Osteocyte (in vitro differentiated cells): ENCODE results near the gene TMPRSS4. TPM values are rescaled to one million over a fixed set of nuclear protein-coding genes. Genes with fewer than 3 reads are reported as not detected.

ENCODE experiments used
- DNase-seq: peaks from one replicate; pipeline ENCODE4 v3.0.0; 2021; ENCODE audit warnings: mixed read lengths; ENCODE audit not compliant: unreplicated experiment; ENCODE audit errors: extremely low spot score
- H3K27ac Mint-ChIP-seq: one replicate; pipeline ENCODE4 v1.8.0; 2021; ENCODE audit warnings: mild to moderate bottlenecking, mixed read lengths; ENCODE audit not compliant: unreplicated experiment
- H3K27me3 Mint-ChIP-seq: one replicate; pipeline ENCODE4 v1.8.0; 2021; ENCODE audit warnings: mixed read lengths; ENCODE audit not compliant: unreplicated experiment
- H3K36me3 Mint-ChIP-seq: one replicate; pipeline ENCODE4 v1.8.0; 2021; ENCODE audit warnings: mixed read lengths; ENCODE audit not compliant: unreplicated experiment
- H3K4me1 Mint-ChIP-seq: one replicate; pipeline ENCODE4 v1.8.0; 2021; ENCODE audit warnings: mixed read lengths; ENCODE audit not compliant: unreplicated experiment
- H3K4me3 Mint-ChIP-seq: one replicate; pipeline ENCODE4 v1.8.0; 2021; ENCODE audit warnings: mild to moderate bottlenecking, moderate library complexity, mixed read lengths; ENCODE audit not compliant: unreplicated experiment
- H3K9me3 Mint-ChIP-seq: one replicate; pipeline ENCODE4 v1.8.0; 2021; ENCODE audit warnings: mixed read lengths; ENCODE audit not compliant: unreplicated experiment
- total RNA-seq: library from RNA; stranded (reverse); gene quantifications from 2 replicates; pipeline ENCODE4 v1.2.1, GENCODE V29; 2021
- TF ChIP-seq, protein P1 (sequence below): fragments of 200-600 bp; sonication (generic); IDR thresholded peaks from 2 replicates; pipeline ENCODE4 v1.5.0; 2021; ENCODE audit warnings: antibody characterized with exemption, mild to moderate bottlenecking, moderate library complexity

Gene TMPRSS4
- total RNA-seq, 1 donor from 2014 or later = not detected

DNA sequence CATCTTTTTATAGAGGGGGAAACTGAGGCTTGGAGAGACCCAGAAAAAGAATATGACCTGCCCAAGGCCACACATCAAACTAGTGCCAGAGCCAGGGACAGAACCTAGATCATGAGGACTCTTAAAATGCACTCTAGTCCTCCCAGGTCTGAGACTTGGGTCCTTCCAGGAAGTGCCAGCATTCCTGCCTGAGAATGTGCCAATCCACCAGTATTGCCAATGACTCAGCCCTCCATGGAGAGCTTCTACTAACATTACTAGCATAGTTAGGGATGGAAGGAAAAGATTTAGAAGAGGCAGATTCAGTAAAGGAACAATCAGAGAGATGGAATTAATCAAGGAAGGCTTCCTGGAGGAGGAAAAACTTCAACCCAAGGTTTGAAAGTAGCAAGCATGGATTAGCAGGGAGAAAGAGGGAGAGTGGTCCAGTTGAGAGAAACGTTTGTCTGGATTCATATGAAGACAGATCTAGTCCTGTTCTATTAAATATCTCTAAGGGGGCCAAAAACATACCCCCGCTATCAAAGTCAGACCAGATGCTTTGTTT lies 30.0 kb downstream of the TMPRSS4 start:
- no peak overlapping the region for H3K27ac Mint-ChIP-seq
- TF ChIP-seq, protein P1, sequence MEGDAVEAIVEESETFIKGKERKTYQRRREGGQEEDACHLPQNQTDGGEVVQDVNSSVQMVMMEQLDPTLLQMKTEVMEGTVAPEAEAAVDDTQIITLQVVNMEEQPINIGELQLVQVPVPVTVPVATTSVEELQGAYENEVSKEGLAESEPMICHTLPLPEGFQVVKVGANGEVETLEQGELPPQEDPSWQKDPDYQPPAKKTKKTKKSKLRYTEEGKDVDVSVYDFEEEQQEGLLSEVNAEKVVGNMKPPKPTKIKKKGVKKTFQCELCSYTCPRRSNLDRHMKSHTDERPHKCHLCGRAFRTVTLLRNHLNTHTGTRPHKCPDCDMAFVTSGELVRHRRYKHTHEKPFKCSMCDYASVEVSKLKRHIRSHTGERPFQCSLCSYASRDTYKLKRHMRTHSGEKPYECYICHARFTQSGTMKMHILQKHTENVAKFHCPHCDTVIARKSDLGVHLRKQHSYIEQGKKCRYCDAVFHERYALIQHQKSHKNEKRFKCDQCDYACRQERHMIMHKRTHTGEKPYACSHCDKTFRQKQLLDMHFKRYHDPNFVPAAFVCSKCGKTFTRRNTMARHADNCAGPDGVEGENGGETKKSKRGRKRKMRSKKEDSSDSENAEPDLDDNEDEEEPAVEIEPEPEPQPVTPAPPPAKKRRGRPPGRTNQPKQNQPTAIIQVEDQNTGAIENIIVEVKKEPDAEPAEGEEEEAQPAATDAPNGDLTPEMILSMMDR = no peak
- H3K9me3 Mint-ChIP-seq = no peaks in the 10 kb centered on the region
- no peak overlapping the region for H3K4me3 Mint-ChIP-seq
- no peaks in the 10 kb centered on the region for H3K4me1 Mint-ChIP-seq
- DNase-seq = no peak
- no peaks in the 10 kb centered on the region for H3K36me3 Mint-ChIP-seq
- peaks cover 15% of the 10 kb centered on the region for H3K27me3 Mint-ChIP-seq

GRCh38 chr11:118108513-118108912 lies 31.6 kb downstream of the TMPRSS4 start:
- Mint-ChIP-seq H3K4me1 (no peaks in the 10 kb centered on the region), H3K4me3 (no peak overlapping the region), H3K9me3 (no peaks in the 10 kb centered on the region), H3K27me3 (peaks cover 14% of the 10 kb centered on the region), H3K36me3 (no peaks in the 10 kb centered on the region), H3K27ac (no peak overlapping the region)
- DNase-seq = no peak
- TF ChIP-seq, protein P1 = no peak

DNA sequence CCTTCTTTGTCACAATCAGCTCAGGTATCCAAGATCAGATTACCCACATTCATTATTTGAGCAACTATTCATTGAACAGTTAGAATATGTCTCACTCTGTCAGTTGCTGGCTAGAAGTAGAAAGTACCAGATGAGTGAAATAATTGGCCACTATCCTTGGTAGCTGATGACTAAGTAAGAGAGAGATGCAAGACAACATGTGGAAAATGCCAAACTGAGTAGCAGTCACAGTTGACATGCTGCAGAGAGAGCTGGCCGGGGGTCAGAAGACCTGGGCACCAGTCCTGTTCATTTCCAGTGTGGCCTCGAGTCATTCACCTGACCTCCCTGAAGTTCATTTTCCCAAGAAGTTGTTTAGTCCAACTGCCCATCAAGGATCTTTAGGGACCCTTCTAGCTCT lies 32.4 kb downstream of the TMPRSS4 start:
- Mint-ChIP-seq H3K4me1 (no peaks in the 10 kb centered on the region), H3K9me3 (no peaks in the 10 kb centered on the region), H3K4me3 (no peak overlapping the region), H3K27ac (no peak overlapping the region), H3K36me3 (no peaks in the 10 kb centered on the region), H3K27me3 (peaks cover 12% of the 10 kb centered on the region)
- TF ChIP-seq, protein P1 = no peak
- no peak for DNase-seq

- no peaks in the 10 kb centered on the region for H3K36me3 Mint-ChIP-seq
- H3K27me3 Mint-ChIP-seq = peaks cover 4% of the 10 kb centered on the region
- no peaks in the 10 kb centered on the region for H3K4me1 Mint-ChIP-seq
- TF ChIP-seq, protein P1 = no peak
- no peaks in the 10 kb centered on the region for H3K9me3 Mint-ChIP-seq
- DNase-seq = no peak
- H3K27ac Mint-ChIP-seq = no peak overlapping the region
- no peak overlapping the region for H3K4me3 Mint-ChIP-seq
Observed at GRCh38 chr11:118111019-118111743, 34.3 kb downstream of the TMPRSS4 start.

GRCh38 chr11:118111744-118112035 lies 34.8 kb downstream of the TMPRSS4 start:
- Mint-ChIP-seq H3K27ac (no peak overlapping the region), H3K36me3 (no peaks in the 10 kb centered on the region), H3K4me3 (no peak overlapping the region), H3K4me1 (no peaks in the 10 kb centered on the region), H3K9me3 (no peaks in the 10 kb centered on the region), H3K27me3 (peaks cover 3% of the 10 kb centered on the region)
- TF ChIP-seq, protein P1 = no peak
- no peak for DNase-seq
